ENCODE data around the gene BARX2.

BARX2 gene

DNA sequence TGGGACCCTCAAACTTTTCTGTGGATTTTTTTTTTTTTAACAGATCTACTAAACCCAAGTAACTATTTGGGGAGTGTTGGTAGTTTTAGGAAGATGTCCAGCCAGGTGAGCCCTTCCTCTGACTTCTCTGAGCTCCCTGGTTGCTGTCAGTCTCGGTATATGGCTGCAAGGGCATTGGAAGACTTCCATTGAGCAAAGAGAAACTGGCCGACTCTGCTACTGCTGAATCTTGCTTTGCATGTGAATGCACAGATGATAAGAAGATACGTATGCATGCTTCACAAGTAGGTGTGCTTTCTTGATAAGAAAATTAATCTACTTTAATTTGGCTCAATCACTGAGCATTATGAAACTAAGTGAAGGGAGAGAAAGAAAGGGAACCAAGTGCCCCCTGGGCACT lies 51.1 kb downstream of the BARX2 start:
- no peak for FAIRE-seq
- DNase-seq (ENCODE audit: insufficient read length, low spot score), result no peak
- TF ChIP-seq POLR2AphosphoS5 (IDR thresholded peaks at IDR 0.05; ENCODE audit: low read depth, low read length) (no peak), POU2F2 (IDR thresholded peaks at IDR 0.05; ENCODE audit: low read depth, low read length) (no peak), POLR2A (IDR thresholded peaks at IDR 0.05; ENCODE audit: low read depth, low read length) (no peak), SPI1 (IDR thresholded peaks at IDR 0.05; ENCODE audit: low read depth, low read length) (no peak), TAF1 (IDR thresholded peaks at IDR 0.05; ENCODE audit: low read depth, low read length) (no peak), PAX5 (IDR thresholded peaks at IDR 0.05; ENCODE audit: insufficient read depth, low read length, severe bottlenecking) (no peak)

DNA sequence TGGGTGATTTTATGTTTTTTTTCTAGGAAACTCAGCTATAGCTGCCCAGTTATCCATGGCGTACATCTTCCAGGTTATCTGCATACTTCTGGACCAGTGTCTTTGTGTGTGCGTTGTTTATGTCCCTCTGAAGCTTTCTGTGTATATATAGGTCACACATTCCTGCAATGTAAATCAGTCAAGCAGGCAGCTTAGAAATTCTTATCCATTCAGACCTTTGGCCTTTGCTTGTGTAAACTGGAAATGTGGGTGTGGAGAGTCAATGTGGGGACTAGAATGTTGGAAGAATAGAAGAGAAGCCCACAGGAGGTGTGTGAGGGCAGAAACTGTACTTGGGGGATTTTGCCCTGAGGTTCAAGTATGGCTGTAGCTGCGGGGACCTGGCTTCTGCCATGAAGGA lies 51.7 kb downstream of the BARX2 start:
- FAIRE-seq, result no peak
- no peak for TF ChIP-seq POLR2A (IDR thresholded peaks at IDR 0.05; ENCODE audit: low read depth, low read length)
- no peak for TF ChIP-seq SPI1 (IDR thresholded peaks at IDR 0.05; ENCODE audit: low read depth, low read length)
- TF ChIP-seq POLR2AphosphoS5 (IDR thresholded peaks at IDR 0.05; ENCODE audit: low read depth, low read length), result no peak
- TF ChIP-seq POU2F2 (IDR thresholded peaks at IDR 0.05; ENCODE audit: low read depth, low read length), result no peak
- TF ChIP-seq TAF1 (IDR thresholded peaks at IDR 0.05; ENCODE audit: low read depth, low read length), result no peak
- DNase-seq (ENCODE audit: insufficient read length, low spot score), result no peak

DNA sequence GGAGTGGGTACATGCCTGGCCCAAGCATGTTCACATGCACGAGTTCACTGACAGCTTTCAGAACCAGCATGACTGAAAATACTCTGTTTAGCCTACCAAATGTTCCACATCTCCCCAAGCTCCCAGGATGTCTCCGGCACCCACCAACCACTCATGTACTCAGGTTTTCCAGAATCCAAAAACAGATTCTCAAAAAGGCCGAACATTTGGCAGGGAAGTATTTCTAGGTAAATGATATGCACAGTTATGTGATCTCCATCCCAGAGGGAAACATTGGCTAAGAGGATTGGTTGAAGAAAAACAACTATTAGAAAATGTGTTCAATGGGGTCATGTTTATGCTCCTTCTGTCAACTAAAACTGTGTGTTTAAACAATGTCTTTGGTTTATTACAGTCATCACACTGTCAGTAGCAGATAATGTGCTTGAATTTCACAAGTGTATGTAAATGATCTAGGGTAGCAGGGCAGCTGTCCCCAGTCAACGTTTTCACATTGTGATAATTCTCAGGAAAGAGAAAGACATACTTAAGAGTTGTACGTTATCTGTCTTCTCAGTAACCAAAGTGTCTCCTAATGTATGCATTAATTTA lies 52.3 kb downstream of the BARX2 start:
- no peak for FAIRE-seq
- DNase-seq (ENCODE audit: insufficient read length, low spot score), result no peak
- TF ChIP-seq TAF1 (IDR thresholded peaks at IDR 0.05; ENCODE audit: low read depth, low read length) (no peak), SPI1 (IDR thresholded peaks at IDR 0.05; ENCODE audit: low read depth, low read length) (no peak), POLR2AphosphoS5 (IDR thresholded peaks at IDR 0.05; ENCODE audit: low read depth, low read length) (no peak), POU2F2 (IDR thresholded peaks at IDR 0.05; ENCODE audit: low read depth, low read length) (no peak), PAX5 (IDR thresholded peaks at IDR 0.05; ENCODE audit: insufficient read depth, low read length, severe bottlenecking) (no peak), POLR2A (IDR thresholded peaks at IDR 0.05; ENCODE audit: low read depth, low read length) (no peak)

DNA sequence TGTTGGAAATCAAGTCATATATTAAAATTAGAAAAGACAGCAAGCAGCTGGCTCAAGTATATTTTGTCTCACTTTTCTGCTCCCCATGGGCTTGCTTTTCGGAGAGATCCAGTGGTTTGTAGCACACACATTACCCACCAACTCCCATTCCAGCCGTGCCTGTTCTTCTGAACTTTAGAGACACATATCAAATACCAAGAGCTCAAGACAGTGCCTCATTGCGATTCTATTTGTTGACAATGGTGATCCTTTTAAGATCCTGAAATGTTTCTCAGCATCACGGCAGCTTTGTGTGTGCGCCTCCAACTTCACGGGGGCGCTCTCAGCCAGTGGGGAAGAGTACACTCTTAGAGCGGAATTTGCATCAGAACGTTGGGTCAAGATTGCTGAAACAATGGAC lies 52.9 kb downstream of the BARX2 start:
- TF ChIP-seq POLR2A (IDR thresholded peaks at IDR 0.05; ENCODE audit: low read depth, low read length), result no peak
- TF ChIP-seq POU2F2 (IDR thresholded peaks at IDR 0.05; ENCODE audit: low read depth, low read length), result no peak
- no peak for DNase-seq (ENCODE audit: insufficient read length, low spot score)
- FAIRE-seq, result no peak

DNA sequence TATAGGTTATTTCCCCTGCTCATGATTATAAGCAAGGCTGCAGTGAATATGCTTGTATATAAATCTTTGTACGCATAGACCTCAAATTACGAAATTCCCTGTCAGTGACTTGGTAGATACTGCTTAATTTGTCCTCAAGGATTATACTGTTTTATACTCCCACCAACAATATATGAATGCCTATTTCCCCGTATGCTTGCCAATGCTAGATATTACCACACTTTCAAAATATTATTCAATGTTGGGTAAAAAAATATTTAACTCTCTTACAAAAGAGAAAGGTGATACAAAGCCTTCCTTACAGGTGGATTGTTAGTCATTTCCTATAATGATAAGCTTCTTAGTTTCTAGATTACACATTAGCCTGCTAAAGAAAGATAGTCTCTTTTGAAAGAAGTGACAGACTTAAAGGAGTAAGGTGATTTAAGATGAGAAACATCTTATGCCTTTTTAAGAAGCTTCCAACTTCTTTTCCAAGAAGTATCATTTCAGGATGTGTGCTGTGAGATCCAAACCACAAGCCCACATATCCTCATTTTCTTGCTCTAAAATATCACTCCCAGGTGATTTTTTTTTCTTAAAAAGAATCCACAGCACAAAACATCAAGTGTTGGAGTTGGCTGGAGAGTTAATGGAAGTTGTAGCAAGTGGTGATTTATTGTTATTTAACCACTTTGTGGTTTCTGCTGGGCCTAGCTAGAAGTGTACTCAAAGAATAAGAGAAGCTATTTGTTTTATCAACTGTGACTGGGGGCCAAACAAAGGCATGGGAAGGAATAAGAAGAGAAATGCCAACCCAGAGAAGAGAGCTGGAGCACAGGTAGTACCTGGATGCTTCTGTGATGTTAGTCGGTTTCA lies 59.2 kb downstream of the BARX2 start:
- DNase-seq (ENCODE audit: insufficient read length, low spot score) (no peak), FAIRE-seq (no peak)
- no peak for TF ChIP-seq POLR2A (IDR thresholded peaks at IDR 0.05; ENCODE audit: low read depth, low read length)
- TF ChIP-seq TAF1 (IDR thresholded peaks at IDR 0.05; ENCODE audit: low read depth, low read length), result no peak
- TF ChIP-seq POU2F2 (IDR thresholded peaks at IDR 0.05; ENCODE audit: low read depth, low read length), result no peak
- TF ChIP-seq PAX5 (IDR thresholded peaks at IDR 0.05; ENCODE audit: insufficient read depth, low read length, severe bottlenecking), result no peak
- TF ChIP-seq POLR2AphosphoS5 (IDR thresholded peaks at IDR 0.05; ENCODE audit: low read depth, low read length), result no peak
- no peak for TF ChIP-seq SPI1 (IDR thresholded peaks at IDR 0.05; ENCODE audit: low read depth, low read length)

DNA sequence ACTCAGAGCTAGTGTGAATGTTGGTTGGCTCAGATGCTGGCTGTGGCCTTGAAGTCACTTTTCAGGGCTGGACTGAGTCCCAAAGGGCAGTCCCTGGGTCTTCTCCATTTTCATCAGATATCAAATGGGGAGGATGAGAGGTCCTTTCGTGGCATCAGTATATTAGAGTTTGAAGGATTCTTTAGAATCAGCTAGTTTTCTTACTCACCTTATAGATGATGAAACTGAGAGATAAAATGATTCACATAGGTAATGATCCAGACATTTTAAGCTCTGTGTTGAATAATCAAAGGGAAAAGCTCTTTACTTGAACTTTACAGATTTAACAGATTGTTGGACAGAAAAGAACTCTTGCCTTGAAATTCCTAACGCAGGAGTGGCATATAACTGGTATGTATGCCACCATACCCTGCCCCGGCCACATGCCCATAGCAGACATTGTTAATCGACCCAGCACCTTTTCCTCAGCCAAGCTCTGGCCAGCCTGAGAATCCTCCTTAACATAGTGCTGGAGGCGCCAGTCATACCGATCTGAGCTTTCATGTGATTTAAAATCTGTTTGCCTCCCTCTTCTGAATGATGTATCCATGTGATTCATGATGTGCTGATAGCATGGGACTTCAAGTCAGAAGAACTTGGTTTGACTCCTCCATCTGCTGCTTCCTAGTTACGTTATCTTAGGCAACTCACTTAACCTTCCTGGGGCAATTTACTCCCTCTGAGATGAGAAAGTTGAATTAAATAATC lies 60.0 kb downstream of the BARX2 start:
- FAIRE-seq (no peak), DNase-seq (ENCODE audit: insufficient read length, low spot score) (no peak)
- TF ChIP-seq PAX5 (IDR thresholded peaks at IDR 0.05; ENCODE audit: insufficient read depth, low read length, severe bottlenecking) (no peak), TAF1 (IDR thresholded peaks at IDR 0.05; ENCODE audit: low read depth, low read length) (no peak), POLR2AphosphoS5 (IDR thresholded peaks at IDR 0.05; ENCODE audit: low read depth, low read length) (no peak), SPI1 (IDR thresholded peaks at IDR 0.05; ENCODE audit: low read depth, low read length) (no peak), POLR2A (IDR thresholded peaks at IDR 0.05; ENCODE audit: low read depth, low read length) (no peak), POU2F2 (IDR thresholded peaks at IDR 0.05; ENCODE audit: low read depth, low read length) (no peak)

DNA sequence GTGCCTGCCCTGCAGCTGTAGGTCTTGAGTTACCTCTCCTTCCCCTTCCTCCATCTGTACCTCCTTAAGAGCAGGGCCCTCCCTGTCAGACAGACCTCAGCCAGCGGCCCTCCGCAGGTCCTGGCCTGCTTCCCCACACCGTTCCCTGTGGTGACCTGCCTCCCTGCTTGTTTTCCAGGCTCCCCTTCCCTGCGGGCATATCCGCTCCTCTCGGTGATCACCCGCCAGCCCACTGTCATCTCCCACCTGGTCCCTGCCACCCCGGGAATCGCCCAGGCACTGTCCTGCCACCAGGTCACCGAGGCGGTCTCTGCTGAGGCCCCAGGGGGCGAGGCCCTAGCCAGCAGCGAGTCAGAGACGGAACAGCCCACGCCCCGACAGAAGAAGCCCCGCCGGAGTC lies 60.9 kb downstream of the BARX2 start:
- TF ChIP-seq POLR2A (IDR thresholded peaks at IDR 0.05; ENCODE audit: low read depth, low read length) (no peak), POLR2AphosphoS5 (IDR thresholded peaks at IDR 0.05; ENCODE audit: low read depth, low read length) (no peak), POU2F2 (IDR thresholded peaks at IDR 0.05; ENCODE audit: low read depth, low read length) (no peak), SPI1 (IDR thresholded peaks at IDR 0.05; ENCODE audit: low read depth, low read length) (no peak), TAF1 (IDR thresholded peaks at IDR 0.05; ENCODE audit: low read depth, low read length) (no peak), PAX5 (IDR thresholded peaks at IDR 0.05; ENCODE audit: insufficient read depth, low read length, severe bottlenecking) (no peak)
- FAIRE-seq (no peak), DNase-seq (ENCODE audit: insufficient read length, low spot score) (no peak)

DNA sequence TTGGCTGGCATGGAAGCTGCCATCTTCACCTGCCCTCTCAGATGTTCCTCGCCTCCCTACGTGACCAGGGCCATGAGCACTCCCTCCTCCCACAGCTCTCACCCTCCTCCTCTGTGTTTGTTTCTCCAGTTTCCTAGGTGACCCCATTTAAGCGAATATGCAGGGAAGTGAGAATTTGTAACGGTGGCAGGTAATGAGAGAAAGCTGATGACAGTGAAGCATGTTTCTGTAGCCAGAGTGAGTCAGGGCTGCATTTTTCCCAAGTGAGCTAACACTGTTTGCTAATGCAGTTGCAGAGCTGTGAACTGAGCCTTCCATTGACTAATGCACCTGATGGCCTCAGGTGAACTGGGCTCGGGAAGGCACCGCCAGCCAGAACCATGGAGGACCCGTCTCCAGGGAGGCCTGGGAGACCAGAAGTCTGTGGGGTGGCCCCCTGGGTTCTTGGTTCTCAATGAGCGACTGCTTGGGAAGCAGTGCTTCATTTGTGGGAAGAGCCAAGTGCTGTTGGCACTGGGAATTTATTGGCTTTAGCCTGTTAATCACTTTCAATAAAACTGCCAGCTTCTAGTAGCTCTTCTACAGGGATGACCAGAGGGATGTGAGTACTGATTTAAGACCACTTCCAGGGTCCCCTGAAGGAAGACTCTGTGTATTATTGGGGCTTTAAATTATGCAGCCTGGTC lies 64.5 kb downstream of the BARX2 start:
- no peak for DNase-seq (ENCODE audit: insufficient read length, low spot score)
- no peak for FAIRE-seq
- no peak for TF ChIP-seq POLR2A (IDR thresholded peaks at IDR 0.05; ENCODE audit: low read depth, low read length)
- no peak for TF ChIP-seq SPI1 (IDR thresholded peaks at IDR 0.05; ENCODE audit: low read depth, low read length)
- TF ChIP-seq TAF1 (IDR thresholded peaks at IDR 0.05; ENCODE audit: low read depth, low read length), result no peak
- no peak for TF ChIP-seq POLR2AphosphoS5 (IDR thresholded peaks at IDR 0.05; ENCODE audit: low read depth, low read length)
- no peak for TF ChIP-seq POU2F2 (IDR thresholded peaks at IDR 0.05; ENCODE audit: low read depth, low read length)
- TF ChIP-seq PAX5 (IDR thresholded peaks at IDR 0.05; ENCODE audit: insufficient read depth, low read length, severe bottlenecking), result no peak

DNA sequence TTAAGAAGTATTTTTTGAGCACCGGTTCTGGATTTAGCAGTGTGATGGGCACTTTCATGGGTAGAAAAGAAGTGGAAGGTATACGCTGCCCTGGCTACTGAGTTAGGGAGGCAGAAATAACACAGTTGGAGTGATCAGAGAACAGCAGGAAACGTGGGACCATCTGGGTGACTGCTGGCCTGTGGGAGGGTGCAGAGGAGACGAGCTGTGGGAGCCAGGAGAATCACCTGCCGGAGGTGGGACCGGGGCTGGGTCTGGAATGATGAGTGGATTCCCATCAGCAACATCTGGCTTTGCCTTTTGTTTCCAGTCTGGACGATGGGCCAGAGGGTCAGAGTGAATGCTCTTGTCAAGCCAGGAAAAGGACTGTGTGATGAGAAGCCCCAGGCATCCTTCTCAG lies 66.5 kb downstream of the BARX2 start:
- DNase-seq (ENCODE audit: insufficient read length, low spot score) (no peak), FAIRE-seq (no peak)
- no peak for TF ChIP-seq TAF1 (IDR thresholded peaks at IDR 0.05; ENCODE audit: low read depth, low read length)
- TF ChIP-seq POLR2A (IDR thresholded peaks at IDR 0.05; ENCODE audit: low read depth, low read length), result no peak
- no peak for TF ChIP-seq SPI1 (IDR thresholded peaks at IDR 0.05; ENCODE audit: low read depth, low read length)
- no peak for TF ChIP-seq POU2F2 (IDR thresholded peaks at IDR 0.05; ENCODE audit: low read depth, low read length)
- no peak for TF ChIP-seq POLR2AphosphoS5 (IDR thresholded peaks at IDR 0.05; ENCODE audit: low read depth, low read length)
- TF ChIP-seq PAX5 (IDR thresholded peaks at IDR 0.05; ENCODE audit: insufficient read depth, low read length, severe bottlenecking), result no peak

Measured in GM12891 (cell line).